Measurements from ENCODE around the gene TTC22.

The TTC22 gene

GRCh38 chr1:54843449-54843848 lies 42.3 kb upstream of the TTC22 start:
- H3K27me3 ChIP-seq (ENCODE audit: control insufficient read depth in 1 of 2, insufficient read depth in 2 of 2, low read length in 2 of 2): no peaks in the 10 kb centered on the region
- no peaks in the 10 kb centered on the region for H3K4me1 ChIP-seq (ENCODE audit: control insufficient read depth, insufficient read depth, low read length)
- no peak overlapping the region for H3K4me3 ChIP-seq (ENCODE audit: low read length in 2 of 2)
- H3K9me3 ChIP-seq (ENCODE audit: control insufficient read depth in 2 of 2, low read length in 2 of 2): peaks cover 0 to 5% of the 10 kb centered on the region in 2 donors
- no peak overlapping the region for H3K9ac ChIP-seq (ENCODE audit: low read length in 2 of 2)
- no peak overlapping the region for H3K27ac ChIP-seq (ENCODE audit: low read length)
- H3K36me3 ChIP-seq (ENCODE audit: control insufficient read depth in 2 of 2, insufficient read depth in 2 of 2, low read length in 2 of 2): no peaks in the 10 kb centered on the region

DNA sequence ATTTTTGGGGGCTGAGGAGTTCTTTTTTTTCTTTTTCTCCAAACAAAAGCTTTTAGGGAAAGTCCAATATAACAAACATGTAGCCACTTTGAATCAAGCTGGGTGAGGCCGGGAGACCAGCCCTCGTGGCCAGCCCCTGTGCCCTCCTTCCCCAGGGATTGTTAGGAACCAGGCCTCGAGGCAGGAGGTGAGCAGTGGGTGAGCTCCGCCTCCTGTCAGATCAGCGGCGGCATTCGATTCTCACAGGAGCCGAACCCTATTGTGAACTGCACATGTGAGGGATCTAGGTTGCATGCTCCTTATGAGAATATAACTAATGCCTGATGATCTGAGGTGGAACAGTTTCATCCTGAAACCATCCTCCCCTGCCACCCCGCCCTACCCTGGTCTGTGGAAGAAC lies 41.8 kb upstream of the TTC22 start:
- H3K9me3 ChIP-seq (ENCODE audit: control insufficient read depth in 2 of 2, low read length in 2 of 2): peaks cover 0 to 5% of the 10 kb centered on the region in 2 donors
- no peaks in the 10 kb centered on the region for H3K36me3 ChIP-seq (ENCODE audit: control insufficient read depth in 2 of 2, insufficient read depth in 2 of 2, low read length in 2 of 2)

DNA sequence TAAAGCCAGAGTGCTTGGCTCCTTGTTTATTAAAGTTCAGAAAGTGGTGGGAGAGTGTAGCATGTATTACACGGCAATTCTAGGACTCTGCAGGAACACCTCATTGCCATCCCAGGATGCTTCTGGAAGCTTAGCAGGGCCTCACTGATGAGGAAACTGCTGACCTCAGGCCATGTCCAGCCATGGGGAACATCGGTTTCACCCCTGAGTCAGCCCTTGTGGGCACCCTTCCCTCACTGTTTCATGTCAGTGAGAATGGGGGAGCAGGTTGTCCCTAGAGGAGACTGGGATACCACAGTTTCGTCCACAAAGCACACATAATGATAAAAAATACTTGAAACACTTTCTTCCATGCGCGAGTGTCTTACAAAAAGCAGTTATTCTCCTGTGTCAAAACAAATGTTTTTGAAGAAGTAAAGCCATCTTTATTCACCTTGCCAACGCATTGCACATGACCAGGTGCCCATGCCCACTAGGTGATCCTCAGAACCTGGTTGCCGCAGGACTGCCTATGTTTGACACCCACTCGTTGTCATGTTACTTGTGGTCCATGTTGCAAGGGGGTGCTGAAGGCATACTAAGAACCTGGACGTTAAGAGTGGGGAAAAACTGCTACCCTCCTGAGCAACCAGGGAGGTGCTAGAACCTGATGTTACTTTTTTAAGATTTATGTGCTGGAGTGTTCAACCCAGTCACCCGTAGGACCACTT lies 41.2 kb upstream of the TTC22 start:
- no peak overlapping the region for H3K4me3 ChIP-seq (ENCODE audit: low read length in 2 of 2)
- H3K36me3 ChIP-seq (ENCODE audit: control insufficient read depth in 2 of 2, insufficient read depth in 2 of 2, low read length in 2 of 2): no peaks in the 10 kb centered on the region
- H3K4me1 ChIP-seq (ENCODE audit: control insufficient read depth, insufficient read depth, low read length): no peaks in the 10 kb centered on the region
- H3K9ac ChIP-seq (ENCODE audit: low read length in 2 of 2): no peak overlapping the region
- H3K9me3 ChIP-seq (ENCODE audit: control insufficient read depth in 2 of 2, low read length in 2 of 2): peaks cover 0 to 3% of the 10 kb centered on the region in 2 donors
- no peak overlapping the region for H3K27ac ChIP-seq (ENCODE audit: low read length)
- H3K27me3 ChIP-seq (ENCODE audit: control insufficient read depth in 1 of 2, insufficient read depth in 2 of 2, low read length in 2 of 2): peaks cover 0 to 2% of the 10 kb centered on the region in 2 donors

More for the DNA sequence above, 41.8 kb upstream of the TTC22 start:
- H3K9ac ChIP-seq (ENCODE audit: low read length in 2 of 2): no peak overlapping the region
- no peak overlapping the region for H3K4me3 ChIP-seq (ENCODE audit: low read length in 2 of 2)
- H3K27me3 ChIP-seq (ENCODE audit: control insufficient read depth in 1 of 2, insufficient read depth in 2 of 2, low read length in 2 of 2): no peaks in the 10 kb centered on the region
- H3K4me1 ChIP-seq (ENCODE audit: control insufficient read depth, insufficient read depth, low read length): no peaks in the 10 kb centered on the region
- H3K27ac ChIP-seq (ENCODE audit: low read length): no peak overlapping the region

GRCh38 chr1:54839824-54840223 lies 38.7 kb upstream of the TTC22 start:
- Histone ChIP-seq H3K4me3 (ENCODE audit: low read length in 2 of 2) (no peak overlapping the region), H3K27ac (ENCODE audit: low read length) (no peak overlapping the region), H3K9ac (ENCODE audit: low read length in 2 of 2) (no peak overlapping the region), H3K4me1 (ENCODE audit: control insufficient read depth, insufficient read depth, low read length) (no peaks in the 10 kb centered on the region), H3K9me3 (ENCODE audit: control insufficient read depth in 2 of 2, low read length in 2 of 2) (no peaks in the 10 kb centered on the region), H3K36me3 (ENCODE audit: control insufficient read depth in 2 of 2, insufficient read depth in 2 of 2, low read length in 2 of 2) (no peaks in the 10 kb centered on the region), H3K27me3 (ENCODE audit: control insufficient read depth in 1 of 2, insufficient read depth in 2 of 2, low read length in 2 of 2) (peaks cover 3 to 9% of the 10 kb centered on the region in 2 donors)

- H3K4me1 ChIP-seq (ENCODE audit: control insufficient read depth, insufficient read depth, low read length): no peaks in the 10 kb centered on the region
- H3K27me3 ChIP-seq (ENCODE audit: control insufficient read depth in 1 of 2, insufficient read depth in 2 of 2, low read length in 2 of 2): peaks cover 3 to 9% of the 10 kb centered on the region in 2 donors
- H3K27ac ChIP-seq (ENCODE audit: low read length): no peak overlapping the region
- no peak overlapping the region for H3K4me3 ChIP-seq (ENCODE audit: low read length in 2 of 2)
- no peak overlapping the region for H3K9ac ChIP-seq (ENCODE audit: low read length in 2 of 2)
- no peaks in the 10 kb centered on the region for H3K36me3 ChIP-seq (ENCODE audit: control insufficient read depth in 2 of 2, insufficient read depth in 2 of 2, low read length in 2 of 2)
- H3K9me3 ChIP-seq (ENCODE audit: control insufficient read depth in 2 of 2, low read length in 2 of 2): no peaks in the 10 kb centered on the region
Measured at GRCh38 chr1:54838565-54839180, 37.5 kb upstream of the TTC22 start.

DNA sequence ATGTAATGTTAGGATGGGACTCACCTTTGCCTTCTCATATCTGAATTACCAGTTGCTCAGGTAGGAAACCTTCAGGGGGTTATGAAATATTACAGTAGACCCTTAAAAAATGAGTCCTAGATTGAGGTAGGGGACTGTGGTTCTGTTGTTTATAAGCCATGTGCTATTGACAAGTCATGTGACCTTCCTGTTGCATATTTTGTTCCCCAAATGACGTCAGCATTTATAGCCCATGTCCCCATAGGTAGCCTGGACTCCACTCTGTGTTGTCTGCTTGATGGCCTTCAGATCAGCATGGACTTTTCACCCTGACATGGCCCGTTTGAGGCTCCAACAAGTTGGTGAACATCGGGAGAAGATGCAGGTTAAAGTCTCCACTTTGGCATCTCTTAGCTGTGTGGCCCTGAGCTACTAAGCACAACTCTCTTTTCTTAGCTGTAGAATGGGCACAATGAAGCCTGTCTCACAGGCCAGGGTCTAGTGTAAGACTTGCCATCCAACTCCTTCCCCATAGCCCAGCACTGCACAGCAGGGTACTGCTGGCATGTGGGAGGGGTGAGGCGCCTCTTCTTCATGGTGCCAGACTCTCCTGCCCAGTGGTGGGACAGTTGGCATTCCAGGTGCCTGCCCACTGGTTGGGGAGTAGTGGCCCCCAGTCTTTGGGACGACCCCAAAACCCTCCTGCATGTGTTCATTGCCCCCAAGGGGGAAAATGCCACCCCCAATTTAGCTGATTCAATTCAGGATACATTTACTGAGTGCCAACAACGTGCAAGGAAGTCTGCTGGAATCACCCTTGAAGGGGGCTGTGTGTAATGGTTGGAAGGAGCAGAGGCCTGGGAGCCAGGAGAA lies 36.1 kb upstream of the TTC22 start:
- H3K27ac ChIP-seq (ENCODE audit: low read length): no peak overlapping the region
- peaks cover 3 to 9% of the 10 kb centered on the region in 2 donors for H3K27me3 ChIP-seq (ENCODE audit: control insufficient read depth in 1 of 2, insufficient read depth in 2 of 2, low read length in 2 of 2)
- H3K9ac ChIP-seq (ENCODE audit: low read length in 2 of 2): no peak overlapping the region
- H3K36me3 ChIP-seq (ENCODE audit: control insufficient read depth in 2 of 2, insufficient read depth in 2 of 2, low read length in 2 of 2): no peaks in the 10 kb centered on the region
- H3K4me1 ChIP-seq (ENCODE audit: control insufficient read depth, insufficient read depth, low read length): no peaks in the 10 kb centered on the region
- H3K4me3 ChIP-seq (ENCODE audit: low read length in 2 of 2): no peak overlapping the region
- H3K9me3 ChIP-seq (ENCODE audit: control insufficient read depth in 2 of 2, low read length in 2 of 2): no peaks in the 10 kb centered on the region

DNA sequence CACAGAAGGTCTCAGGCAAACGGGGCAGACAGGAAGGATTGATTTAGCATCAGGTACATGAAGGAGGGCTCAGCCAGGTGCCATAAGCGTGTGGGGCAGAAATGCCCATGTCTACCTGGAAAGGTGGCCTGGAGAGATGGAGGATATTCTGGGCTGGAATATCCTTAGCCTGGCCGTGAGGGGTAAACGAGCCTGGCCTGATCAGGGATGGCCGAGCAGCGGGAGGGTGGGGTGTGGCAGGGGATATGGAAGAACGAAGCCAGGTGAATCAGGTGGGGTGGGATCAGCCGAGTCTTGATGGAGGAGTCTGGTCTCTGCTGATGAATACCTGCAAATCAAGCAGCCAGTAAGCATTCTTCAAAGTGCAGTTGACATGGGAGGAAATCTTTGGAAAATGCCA lies 35.5 kb upstream of the TTC22 start:
- Histone ChIP-seq H3K27me3 (ENCODE audit: control insufficient read depth in 1 of 2, insufficient read depth in 2 of 2, low read length in 2 of 2) (peaks cover 3 to 9% of the 10 kb centered on the region in 2 donors), H3K36me3 (ENCODE audit: control insufficient read depth in 2 of 2, insufficient read depth in 2 of 2, low read length in 2 of 2) (no peaks in the 10 kb centered on the region), H3K9ac (ENCODE audit: low read length in 2 of 2) (no peak overlapping the region), H3K4me3 (ENCODE audit: low read length in 2 of 2) (no peak overlapping the region), H3K4me1 (ENCODE audit: control insufficient read depth, insufficient read depth, low read length) (no peaks in the 10 kb centered on the region), H3K9me3 (ENCODE audit: control insufficient read depth in 2 of 2, low read length in 2 of 2) (no peaks in the 10 kb centered on the region), H3K27ac (ENCODE audit: low read length) (no peak overlapping the region)

DNA sequence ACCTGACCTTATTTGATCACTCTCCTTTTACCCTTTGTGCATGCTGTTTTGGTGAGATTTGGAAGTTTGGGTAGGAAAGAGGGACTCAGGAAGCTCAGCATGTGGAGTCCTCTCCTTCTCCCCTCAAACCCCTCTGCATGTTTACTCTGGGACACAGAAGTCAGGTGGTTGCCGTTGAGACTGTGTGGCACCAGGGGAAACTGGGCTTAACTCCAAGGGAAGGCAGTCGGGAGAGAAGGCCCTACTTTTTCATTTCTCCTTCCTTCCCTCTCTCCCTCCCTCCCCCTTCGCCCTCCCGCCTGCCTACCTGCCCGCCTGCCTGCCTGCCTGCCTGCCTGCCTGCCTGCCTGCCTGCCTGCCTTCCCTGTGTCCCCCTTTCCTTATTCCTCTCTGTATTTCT lies 34.8 kb upstream of the TTC22 start:
- Histone ChIP-seq H3K4me3 (ENCODE audit: low read length in 2 of 2) (no peak overlapping the region), H3K27me3 (ENCODE audit: control insufficient read depth in 1 of 2, insufficient read depth in 2 of 2, low read length in 2 of 2) (peaks cover 3 to 9% of the 10 kb centered on the region in 2 donors), H3K9ac (ENCODE audit: low read length in 2 of 2) (no peak overlapping the region), H3K4me1 (ENCODE audit: control insufficient read depth, insufficient read depth, low read length) (no peaks in the 10 kb centered on the region), H3K36me3 (ENCODE audit: control insufficient read depth in 2 of 2, insufficient read depth in 2 of 2, low read length in 2 of 2) (no peaks in the 10 kb centered on the region), H3K27ac (ENCODE audit: low read length) (no peak overlapping the region), H3K9me3 (ENCODE audit: control insufficient read depth in 2 of 2, low read length in 2 of 2) (no peaks in the 10 kb centered on the region)

- H3K4me1 ChIP-seq (ENCODE audit: control insufficient read depth, insufficient read depth, low read length): no peaks in the 10 kb centered on the region
- H3K27ac ChIP-seq (ENCODE audit: low read length): no peak overlapping the region
- peaks cover 3 to 9% of the 10 kb centered on the region in 2 donors for H3K27me3 ChIP-seq (ENCODE audit: control insufficient read depth in 1 of 2, insufficient read depth in 2 of 2, low read length in 2 of 2)
- H3K9me3 ChIP-seq (ENCODE audit: control insufficient read depth in 2 of 2, low read length in 2 of 2): no peaks in the 10 kb centered on the region
- H3K36me3 ChIP-seq (ENCODE audit: control insufficient read depth in 2 of 2, insufficient read depth in 2 of 2, low read length in 2 of 2): no peaks in the 10 kb centered on the region
- H3K4me3 ChIP-seq (ENCODE audit: low read length in 2 of 2): no peak overlapping the region
- H3K9ac ChIP-seq (ENCODE audit: low read length in 2 of 2): no peak overlapping the region
Measured at GRCh38 chr1:54835131-54835898, 34.2 kb upstream of the TTC22 start.

DNA sequence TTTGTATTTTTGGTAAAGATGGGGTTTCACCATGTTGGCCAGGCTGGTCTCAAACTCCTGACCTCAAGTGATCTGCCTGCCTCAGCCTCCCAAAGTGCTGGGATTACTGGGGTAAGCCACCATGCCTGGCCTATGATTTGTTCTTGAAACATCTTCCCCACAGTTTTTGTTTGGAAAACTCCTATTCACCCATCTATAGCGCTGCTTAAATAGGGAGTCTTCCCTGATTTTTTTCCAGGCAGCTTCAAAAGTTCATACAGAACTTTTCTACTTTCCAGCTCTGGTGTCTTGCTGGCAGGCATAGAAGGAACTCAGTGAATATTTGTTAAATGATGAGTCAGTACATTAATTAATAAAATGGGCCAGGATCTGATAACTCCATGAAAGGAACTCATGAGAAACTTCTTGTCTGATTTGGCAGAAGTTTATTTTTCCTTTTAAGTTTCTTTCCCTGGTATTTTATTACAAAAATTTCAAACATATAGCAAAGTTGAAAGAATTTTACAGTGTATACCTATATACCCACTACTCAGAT lies 33.0 kb upstream of the TTC22 start:
- Histone ChIP-seq H3K36me3 (ENCODE audit: control insufficient read depth in 2 of 2, insufficient read depth in 2 of 2, low read length in 2 of 2) (no peaks in the 10 kb centered on the region), H3K9me3 (ENCODE audit: control insufficient read depth in 2 of 2, low read length in 2 of 2) (peaks cover 0 to 3% of the 10 kb centered on the region in 2 donors), H3K9ac (ENCODE audit: low read length in 2 of 2) (no peak overlapping the region), H3K27me3 (ENCODE audit: control insufficient read depth in 1 of 2, insufficient read depth in 2 of 2, low read length in 2 of 2) (peaks cover 3 to 9% of the 10 kb centered on the region in 2 donors), H3K4me1 (ENCODE audit: control insufficient read depth, insufficient read depth, low read length) (no peaks in the 10 kb centered on the region), H3K4me3 (ENCODE audit: low read length in 2 of 2) (no peak overlapping the region), H3K27ac (ENCODE audit: low read length) (no peak overlapping the region)
